ENCODE data around the gene CBFA2T3.
A peak's percentile ranks its signal among the peaks of the same experiment; 100 is the strongest.

Gene CBFA2T3

DNA sequence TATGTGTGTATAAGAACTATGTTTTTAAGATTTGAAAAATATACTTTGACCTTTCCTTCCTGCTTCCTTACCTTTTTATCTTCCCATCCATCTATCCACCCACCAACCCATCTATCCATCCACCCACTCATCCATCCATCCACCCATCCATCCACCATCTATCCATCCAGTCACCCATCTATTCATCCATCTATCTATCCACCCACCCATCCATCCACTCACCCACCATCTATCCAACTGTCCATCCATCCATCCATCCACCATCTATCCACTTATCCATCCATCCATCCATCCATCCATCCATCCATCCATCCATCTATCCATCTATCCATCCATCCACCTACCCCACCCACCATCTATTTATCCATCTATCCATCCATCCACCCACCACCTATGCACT is 12.4 kb downstream of the CBFA2T3 start:
- no peak for DNase-seq

DNA sequence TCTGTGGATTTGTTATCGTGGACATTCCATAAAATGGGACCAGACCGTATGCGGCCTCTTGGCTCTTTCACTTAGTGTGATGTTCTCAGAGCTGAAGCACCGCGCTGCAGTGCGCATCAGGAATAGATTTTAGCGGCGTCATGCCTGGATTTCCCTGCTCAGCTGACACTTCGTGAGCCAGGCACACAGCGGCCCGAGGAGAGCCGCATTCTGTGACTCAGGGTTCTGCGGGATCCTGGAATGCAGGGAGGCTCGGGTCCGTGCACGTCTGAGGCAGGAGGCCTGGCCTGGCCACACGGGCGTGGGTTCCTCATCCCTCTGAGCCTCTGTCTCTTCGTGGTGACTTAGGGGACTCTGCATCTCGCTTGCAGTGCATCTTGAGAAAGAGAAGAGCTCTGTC is 13.4 kb downstream of the CBFA2T3 start:
- DNase-seq, result no peak

DNA sequence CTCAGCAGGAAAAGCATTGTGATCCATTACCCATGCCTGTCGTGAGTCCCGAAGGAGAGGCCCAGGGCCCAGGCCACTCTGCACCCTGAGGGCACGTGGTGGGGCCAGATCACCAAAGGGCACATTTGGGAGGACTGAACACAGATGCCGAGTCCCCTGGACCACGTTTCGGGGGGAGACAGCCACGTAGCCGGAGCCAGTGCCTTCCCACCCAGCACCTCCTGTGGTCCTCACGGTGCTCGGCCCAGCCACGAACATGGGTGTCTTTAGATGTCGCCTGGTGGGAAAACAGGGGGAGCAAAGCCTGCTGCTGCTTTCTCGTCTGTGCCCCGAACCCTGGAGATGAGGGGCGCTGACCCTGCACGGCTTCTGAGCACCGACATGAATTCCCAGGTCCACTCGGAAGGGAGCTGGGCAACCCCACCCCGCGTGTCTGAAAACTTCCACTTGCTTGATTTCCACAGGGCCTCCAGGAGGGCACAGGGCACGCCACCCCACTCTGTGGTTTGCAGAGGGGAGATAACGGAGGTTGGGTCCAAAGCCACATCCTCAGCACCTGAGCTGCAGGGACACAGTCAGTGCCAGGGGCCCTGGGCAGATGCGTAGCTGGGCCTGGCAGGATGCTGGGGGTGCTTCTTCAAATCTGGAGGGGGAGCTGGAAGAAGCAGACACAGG is 14.4 kb downstream of the CBFA2T3 start:
- DNase-seq, result no peak

DNA sequence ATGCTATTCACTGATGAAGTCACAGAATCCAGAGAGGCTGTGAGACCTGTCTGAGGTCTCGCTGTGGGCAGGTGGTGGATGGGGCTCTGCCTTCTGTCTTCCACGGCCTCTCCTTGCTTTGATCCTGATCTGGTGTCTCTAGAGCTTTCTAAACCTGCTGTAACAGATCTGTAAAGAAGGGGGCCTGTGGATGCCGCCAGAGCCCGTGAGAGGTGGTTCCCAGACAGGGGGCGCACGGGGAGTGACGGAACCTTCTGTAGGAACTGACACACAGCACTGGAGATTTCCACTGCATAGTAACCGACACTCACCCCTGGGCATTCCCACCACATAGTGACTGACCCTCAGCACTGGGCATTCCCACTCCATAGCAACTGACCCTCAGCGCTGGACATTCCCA is 16.0 kb downstream of the CBFA2T3 start:
- no peak for DNase-seq

DNA sequence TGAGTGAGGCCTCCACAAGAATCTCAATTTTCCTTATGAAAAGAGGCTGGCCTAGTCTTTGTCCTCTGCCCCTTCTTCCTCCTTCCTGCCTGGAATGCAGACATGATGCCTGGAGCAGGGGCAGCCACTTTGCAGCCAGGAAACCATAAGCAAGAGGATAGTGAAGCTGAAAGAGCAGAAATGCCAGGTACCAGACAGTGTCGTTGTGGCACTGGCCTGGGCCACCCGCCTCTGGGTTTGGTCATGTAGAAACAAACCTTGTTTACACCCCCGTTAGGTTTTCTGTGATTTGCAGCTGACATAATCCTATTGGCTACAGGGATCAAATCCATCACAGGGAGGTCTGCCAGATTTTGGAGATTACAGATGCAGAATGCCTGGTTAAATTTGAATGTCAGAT is 16.5 kb downstream of the CBFA2T3 start:
- DNase-seq, result no peak

DNA sequence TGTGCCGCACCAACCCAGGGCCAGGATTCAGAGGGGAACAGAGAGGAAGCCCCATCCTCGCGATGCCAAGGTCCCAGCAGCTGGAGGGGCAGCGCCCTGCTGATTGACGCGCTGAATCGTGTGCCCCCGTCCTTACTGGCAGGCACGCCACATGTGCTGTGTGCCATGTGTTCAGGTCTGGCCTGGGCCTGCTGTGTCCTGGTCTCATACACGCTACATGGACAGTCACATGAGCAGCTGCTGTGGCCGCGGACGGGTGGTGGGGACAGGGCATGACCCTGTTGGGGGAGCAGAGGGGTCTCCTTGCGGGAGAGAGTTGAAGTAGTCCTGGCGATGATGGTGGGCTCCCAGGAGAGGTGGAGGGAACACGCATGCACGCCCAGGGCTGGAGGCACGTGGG is 18.0 kb downstream of the CBFA2T3 start:
- no peak for DNase-seq

DNA sequence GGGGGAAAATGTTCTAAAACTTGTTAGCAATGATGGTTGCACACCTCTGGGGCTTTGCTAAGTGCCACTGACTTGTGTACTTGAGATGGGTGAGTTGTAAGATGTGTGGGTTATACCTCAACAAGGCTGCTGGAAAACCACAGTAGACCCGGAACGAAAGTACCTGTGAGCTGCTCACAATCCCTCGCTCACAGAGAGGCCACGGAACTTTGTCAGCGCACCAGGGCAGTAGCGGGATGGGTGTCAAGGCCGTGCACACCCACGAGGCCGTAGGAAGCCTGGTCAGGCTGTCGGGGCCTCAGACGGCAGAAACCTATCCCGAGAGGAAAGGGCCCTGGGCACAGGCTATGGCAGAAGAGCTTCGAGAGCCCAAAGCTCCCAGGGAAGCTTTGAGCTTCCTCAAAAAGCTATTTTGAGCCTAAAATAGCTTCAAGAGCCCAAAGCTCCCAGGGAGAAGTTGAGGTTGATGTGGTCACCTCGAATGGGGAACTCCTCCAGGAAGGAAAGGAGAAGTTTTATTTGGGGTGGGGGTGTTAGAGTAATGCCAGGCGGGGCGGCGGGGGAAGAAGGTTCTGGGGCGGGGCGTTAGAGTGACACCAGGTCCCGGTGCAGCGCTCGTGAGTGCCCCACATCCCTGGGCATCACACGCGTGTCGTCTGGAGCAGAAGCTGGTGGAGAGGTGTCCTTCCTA is 19.0 kb downstream of the CBFA2T3 start:
- DNase-seq, result peak in 2 of 58 donors; percentile 13 to 29

DNA sequence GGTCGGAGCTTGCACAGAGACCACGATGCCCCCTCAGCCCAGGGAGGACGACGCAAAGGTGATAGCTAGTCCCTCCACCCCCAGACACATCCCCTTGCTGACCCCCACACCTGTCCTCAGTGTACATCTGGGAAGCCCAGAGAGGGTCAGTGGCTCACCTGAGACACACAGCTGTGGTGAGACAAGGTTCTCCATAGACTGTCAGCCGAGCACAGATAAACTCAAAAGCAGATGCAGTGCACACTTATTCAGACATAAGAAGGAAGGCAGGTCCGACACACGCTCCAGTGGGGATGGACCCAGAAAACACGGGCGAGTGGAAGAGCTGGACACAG is 19.6 kb downstream of the CBFA2T3 start:
- DNase-seq, result no peak

DNA sequence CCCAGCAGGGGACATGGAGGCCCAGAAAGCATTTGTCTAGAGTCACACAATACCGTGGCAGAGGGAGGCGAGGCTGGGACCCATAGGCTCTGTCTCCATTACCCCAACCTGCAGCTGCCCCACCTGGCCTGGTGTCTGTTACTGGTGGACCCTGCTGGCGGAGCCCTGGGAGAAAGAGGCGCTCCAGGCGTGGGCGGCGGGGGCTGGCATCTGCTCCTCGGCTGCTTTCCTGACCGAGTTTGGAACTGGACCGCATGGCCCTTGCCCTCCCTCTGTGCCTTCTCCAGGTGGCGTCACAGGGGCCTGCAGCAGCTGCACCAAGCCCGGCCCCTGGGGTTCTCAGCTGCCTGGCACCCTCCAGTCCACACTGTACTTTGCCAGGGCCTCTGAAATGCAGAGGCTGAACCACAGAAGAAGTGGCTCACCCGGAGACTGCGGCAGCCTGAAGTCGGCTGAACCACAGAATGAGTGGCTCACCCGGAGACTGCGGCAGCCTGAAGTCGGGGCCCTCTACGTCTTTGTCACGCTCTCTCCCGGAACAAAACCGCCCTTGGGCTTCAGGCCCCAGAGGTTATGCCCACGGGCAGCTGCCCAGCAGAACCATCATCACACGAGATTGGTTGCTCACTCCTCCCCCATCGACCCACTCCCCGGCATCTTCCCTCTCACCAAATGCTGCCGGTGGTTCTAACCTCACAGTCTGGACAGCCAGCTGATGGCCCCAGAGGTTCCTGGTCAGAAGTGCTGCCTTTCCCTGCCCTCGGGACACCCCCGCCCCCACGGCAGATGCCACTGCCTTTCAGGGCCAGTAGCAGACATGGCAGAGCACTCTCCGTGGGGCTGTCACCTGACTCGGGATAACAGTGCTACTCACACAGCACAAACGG is 20.2 kb downstream of the CBFA2T3 start:
- DNase-seq, result no peak

DNA sequence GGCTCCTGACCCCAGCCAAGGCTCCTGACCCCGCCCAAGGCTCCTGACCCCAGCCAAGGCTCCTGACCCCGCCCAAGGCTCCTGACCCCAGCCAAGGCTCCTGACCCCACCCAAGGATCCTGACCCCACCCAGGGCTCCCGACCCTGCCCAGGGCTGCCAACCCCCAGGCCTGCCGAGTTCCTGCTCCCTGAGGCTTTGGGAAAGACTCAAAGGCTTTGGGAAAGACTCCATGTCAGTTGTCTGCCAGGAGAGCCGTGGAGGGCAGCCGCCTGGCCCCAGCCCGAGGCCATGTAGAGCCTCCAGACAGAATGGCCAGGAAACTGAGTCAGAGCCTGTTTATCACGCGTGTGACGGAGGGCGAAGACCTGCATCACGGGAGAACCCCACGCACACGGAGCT is 21.1 kb downstream of the CBFA2T3 start:
- DNase-seq, result no peak

DNA sequence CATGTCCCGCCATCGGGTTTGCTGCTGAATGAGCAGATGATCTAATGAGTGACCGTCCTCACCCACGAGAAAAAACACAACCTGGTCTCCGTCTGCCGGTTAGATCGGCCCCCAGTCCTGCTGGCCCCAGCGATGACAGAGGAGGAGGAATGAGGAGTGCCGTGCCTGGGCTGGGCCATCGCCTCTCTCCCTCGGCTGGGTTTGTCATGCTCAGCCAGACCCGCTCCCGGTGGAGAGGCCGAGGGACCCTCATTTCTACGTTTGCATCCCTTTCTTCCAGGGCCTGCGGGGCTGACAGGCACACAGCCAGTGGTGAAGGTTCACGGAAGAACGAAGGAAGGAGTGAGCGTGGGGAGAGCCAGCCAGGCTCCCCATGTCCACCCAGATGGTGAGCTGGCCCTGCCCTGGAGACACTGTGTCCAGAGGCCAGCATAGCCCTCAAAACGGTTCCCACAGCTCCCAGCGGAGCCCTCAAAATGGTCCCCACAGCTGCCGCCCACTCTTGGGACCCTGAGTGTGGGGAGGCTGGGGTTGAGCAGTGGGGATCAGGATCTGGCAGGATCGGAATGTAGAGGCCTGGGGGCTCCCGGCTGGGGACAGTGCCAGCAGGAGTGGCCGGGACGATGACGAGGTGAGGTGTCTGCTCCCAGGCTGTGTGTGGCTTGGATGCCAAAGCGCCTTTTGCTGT is 23.9 kb downstream of the CBFA2T3 start:
- no peak for DNase-seq

DNA sequence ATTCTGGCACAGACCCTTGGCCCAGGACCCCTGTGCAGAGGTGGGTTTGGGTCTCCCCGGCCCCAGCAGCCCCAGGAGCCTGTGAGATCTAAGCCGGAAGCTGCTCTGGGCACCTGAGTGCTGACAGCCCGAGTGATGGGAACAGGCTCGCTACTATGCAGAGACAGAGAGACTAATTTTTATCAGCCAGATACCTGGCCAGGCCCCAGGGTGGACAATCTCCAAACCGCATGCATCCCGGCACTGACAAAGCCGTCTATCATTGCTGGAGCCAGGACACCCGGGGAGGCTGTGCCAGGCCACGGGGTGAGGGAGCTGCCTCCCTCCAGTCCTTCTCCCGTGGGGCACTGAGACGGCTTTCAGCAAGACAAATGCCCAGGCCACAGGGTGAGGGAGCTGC is 25.0 kb downstream of the CBFA2T3 start:
- no peak for DNase-seq

DNA sequence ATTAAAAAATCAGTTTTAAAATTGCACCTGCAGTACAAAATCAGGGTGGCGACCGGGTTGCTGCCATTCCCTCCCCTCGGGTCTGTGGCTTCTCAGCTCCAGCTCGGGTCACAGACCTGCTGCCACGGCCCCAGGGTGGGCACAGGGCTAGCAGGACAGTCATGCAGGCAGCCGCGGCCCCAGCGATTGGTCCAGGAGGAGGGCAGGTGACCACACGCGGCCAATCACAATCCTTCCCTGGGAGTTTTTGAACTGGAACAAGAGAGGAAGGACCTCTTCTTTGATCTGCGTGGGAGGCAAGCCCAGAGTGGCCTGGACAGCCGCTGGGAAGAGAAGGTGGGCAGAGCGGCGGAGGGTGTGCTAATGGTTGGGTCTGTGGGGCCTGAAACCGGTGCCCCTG is 25.5 kb downstream of the CBFA2T3 start:
- DNase-seq, result no peak

DNA sequence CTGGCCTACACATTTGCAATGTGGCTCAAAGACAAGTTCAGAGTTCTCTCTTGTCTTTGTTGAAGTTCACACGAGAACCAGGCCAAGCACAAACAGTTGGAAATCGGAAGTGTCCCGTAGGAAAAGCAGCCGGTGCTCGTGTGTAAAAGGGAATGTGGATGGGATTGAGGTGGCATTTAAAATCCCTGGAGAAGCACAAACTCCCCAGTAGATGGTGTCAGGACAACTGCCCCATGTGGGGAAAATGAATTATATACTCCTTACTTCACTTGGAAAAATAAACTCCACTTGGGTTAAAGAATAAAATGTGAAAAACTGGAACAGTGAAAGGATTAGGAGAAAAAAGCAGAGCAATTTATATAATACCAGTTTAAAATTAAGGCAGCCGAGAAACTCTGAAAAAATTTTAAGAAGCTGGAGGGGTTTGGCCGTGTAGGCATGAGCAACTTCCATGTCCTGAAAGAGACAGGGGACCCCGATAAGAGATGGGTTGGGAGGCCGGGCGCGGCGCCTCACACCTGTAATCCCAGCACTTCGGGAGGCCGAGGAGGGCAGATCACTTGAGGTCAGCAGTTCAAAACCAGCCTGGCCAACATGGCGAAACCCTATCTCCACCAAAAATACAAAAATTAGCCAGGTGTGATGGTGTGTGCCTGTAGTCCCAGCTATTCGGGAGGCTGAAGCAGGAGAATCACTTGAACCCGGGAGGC is 28.1 kb downstream of the CBFA2T3 start:
- DNase-seq, result no peak

DNA sequence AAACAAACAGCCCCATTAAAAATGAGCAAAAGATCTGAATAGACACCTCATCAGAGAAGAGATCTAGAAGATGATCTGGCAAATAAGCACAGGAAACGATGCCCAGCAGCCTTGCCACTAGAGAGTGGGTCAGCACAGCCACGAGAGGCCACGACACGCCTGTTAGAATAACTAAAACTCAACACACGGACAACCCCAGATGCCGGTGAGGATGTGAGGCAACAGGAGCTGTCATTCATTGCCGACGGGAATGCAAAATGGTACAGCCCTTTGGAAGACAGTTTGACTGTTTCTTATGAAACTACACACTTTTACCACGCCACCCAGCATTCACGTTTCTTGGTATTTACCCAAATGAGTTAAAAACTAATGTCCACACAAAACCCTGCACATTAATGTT is 31.5 kb downstream of the CBFA2T3 start:
- no peak for DNase-seq

DNA sequence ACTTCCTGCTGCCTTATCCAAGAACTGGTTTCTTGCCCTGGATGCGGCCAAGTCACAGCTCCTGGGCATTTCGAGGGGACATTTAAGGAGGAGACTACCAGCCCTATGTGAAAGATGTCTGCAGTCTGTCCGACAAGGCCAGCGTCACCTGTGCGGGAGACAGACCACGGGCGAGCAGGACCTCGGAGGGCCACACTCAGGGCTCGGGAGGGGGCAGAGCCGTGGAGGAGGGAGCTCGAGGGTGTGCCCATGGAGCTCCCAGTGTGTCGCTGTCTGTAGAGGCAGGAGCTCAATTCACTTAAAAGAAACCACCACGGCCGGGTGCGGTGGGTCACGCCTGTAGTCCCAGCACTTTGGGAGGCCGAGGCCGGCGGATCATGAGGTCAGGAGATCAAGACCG is 33.3 kb downstream of the CBFA2T3 start:
- no peak for DNase-seq

DNA sequence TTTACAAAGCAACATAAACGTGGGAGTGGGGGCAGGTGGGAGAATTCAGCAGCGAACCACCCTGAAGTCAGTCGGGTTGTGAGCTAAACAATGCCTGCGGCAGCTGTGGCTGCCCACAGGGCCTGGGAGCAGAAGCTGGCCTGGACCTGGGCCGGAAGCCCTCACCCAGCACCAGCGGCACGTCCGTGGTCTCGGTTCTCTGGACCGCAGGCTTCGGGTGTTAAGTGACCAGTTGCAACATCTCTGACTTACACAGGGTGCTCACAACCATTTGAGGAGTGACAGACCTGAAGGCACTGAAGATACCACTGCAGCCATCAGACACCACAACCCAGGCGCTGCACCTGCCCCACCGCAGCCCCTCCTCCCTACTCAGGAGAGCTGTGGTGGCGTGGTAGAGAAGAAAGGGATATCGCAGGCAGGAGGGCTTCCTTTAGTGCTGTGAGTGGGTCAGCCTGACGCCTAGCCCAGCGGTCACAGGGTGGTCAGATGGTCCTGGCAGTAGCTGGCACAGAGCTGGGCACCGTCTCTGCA is 33.8 kb downstream of the CBFA2T3 start:
- DNase-seq, result no peak

DNA sequence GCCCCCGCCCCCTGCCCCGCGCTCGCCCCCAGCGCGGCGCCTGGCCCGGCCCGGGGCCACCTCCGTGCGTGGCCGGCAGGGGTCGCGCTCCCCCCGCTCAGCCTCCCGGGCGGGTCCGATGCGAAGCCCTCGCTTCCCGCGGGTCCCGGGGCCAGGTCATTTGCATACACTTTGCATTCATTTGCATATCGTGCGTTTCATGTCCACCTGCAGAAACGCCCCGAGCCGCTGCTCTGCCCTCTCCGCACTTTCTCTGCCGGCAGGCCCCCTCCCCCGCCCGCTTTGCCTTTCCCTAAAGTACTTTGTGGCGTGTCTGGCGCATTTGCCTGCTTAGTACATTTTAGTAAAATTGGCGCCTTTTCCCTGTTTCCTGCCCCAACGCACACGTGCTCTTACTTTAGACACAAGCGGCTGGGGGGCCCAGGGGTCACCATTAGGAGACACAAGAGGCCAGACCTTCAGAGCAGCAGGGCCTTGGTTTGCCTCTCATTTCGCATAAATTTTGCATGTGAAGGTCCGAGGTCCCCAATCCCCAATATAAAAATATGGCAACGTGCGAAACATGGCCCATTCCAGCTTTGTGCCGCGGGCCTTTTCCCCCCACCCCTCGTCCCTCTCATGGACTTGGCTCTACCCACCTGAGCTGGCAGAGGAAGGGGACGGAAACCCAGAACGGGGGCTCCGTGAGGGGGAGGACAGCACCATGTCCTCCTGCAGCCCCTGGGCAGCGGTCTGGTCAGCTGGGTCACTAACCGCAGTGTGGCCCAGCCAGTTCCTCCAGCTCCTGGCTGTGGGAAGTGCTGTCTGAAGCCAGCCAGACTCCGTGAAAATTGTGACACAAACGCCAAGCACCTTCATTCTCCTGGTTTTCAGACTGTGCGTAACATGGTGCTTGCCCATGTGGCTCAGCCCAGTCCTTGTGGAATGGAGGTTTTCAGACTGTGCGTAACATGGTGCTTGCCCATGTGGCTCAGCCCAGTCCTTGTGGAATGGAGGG is 34.8 kb downstream of the CBFA2T3 start:
- DNase-seq, result peak in 18 of 58 donors; percentile 8 to 64 (median 20)
